Thyroid gland (tissue), 4 donors: ENCODE measurements around the gene ASCL5. TPM values are rescaled to one million over a fixed set of nuclear protein-coding genes. Genes with fewer than 3 reads are reported as not detected.

Experiments used
- DNase-seq, 2 donors: peaks; one replicate each; pipeline ENCODE4 v3.0.0-alpha.2; 2019
- H3K27ac ChIP-seq, 3 donors: fragments of 200-600 bp; sonication (generic); 1 replicate in 2 of 3; 2 replicates in 1 of 3; pipeline ENCODE4 v1.5.1; 2016 to 2019; ENCODE audit warnings: mild to moderate bottlenecking in 1 of 3, moderate library complexity in 1 of 3
- H3K27me3 ChIP-seq: fragments of 200-600 bp; sonication (generic); one replicate; pipeline ENCODE4 v1.5.1; 2019
- H3K36me3 ChIP-seq, 2 donors: fragments of 200-600 bp; sonication (generic); one replicate each; pipeline ENCODE4 v1.5.1; 2016 to 2019
- H3K4me1 ChIP-seq, 2 donors: fragments of 200-600 bp; sonication (generic); one replicate each; pipeline ENCODE4 v1.5.1; 2017 to 2019
- H3K4me3 ChIP-seq, 3 donors: fragments of 200-600 bp; sonication (generic); replicated peaks in 1 of 3; 1 replicate in 2 of 3; 2 replicates in 1 of 3; pipeline ENCODE4 v1.5.1; 2016; ENCODE audit warnings: mild to moderate bottlenecking in 1 of 3
- H3K9me3 ChIP-seq: fragments of 200-600 bp; sonication (generic); one replicate; pipeline ENCODE4 v1.5.1; 2017
- CTCF ChIP-seq, 6 experiments: fragments of 200-600 bp in 3 of 6; fragments of 450-650 bp in 3 of 6; sonication (generic) in 3 of 6; IDR thresholded peaks; one replicate each; pipeline ENCODE4 v1.5.1; 2016 to 2019; ENCODE audit warnings: antibody characterized with exemption in 6 of 6, mild to moderate bottlenecking in 2 of 6, inconsistent platforms in 1 of 6, moderate library complexity in 1 of 6
- POLR2A ChIP-seq, 2 donors: fragments of 450-650 bp; IDR thresholded peaks; one replicate each; pipeline ENCODE4 v1.6.1; 2017; ENCODE audit warnings: antibody characterized with exemption in 2 of 2, mild to moderate bottlenecking in 2 of 2, moderate library complexity in 1 of 2
- WGBS, 2 donors: methylation state at CpG; one replicate each; pipeline ENCODE4 v1.1.5; 2017; 5-methylcytosine and 5-hydroxymethylcytosine counted together
- intact Hi-C: fragments of 100-400 bp; cut with DNase I; formaldehyde crosslinking; loops from one replicate; pipeline ENCODE4 v1.15.1; 2023
- total RNA-seq, 4 donors: library from RNA; depleted of rRNA; stranded (reverse); fragments of >200 nt; gene quantifications; one replicate each; pipeline ENCODE4 v1.2.3, GENCODE V29; 2016

Gene ASCL5
- total RNA-seq, 4 donors from 2014 or later = not detected

DNA sequence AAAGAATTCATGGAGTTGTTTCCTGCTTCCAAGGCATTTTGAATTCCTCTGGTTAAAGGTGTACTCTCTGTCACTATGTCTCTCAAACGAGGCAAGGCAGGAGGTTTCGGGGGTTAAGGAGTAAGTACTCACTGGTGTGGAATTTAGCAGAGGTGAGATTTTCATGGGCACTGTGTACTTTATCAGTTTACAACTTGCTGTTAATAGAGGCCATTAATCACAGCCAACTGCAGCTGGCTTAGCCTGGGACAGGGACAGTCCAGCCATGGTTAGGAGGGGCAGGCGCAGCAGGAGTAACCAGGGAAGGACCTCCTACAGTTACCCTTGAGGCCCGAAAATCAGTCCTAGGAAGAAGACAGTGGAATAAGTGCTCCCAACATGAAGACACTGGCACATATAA is 45.3 kb upstream of the ASCL5 start:
- intact Hi-C loops = no loop called here
- Histone ChIP-seq H3K4me3 (no peak overlapping the region), H3K27ac (no peak overlapping the region), H3K27me3 (no peaks in the 10 kb centered on the region), H3K36me3 (no peaks in the 10 kb centered on the region), H3K9me3 (no peaks in the 10 kb centered on the region), H3K4me1 (peaks cover 0 to 12% of the 10 kb centered on the region in 2 donors)
- no peak for DNase-seq
- WGBS, 2 donors = 90 to 92% methylated on average over 4 of the region's 4 CpGs
- TF ChIP-seq CTCF (IDR thresholded peaks at IDR 0.05) = no peak
- TF ChIP-seq POLR2A (IDR thresholded peaks at IDR 0.05) = no peak

DNA sequence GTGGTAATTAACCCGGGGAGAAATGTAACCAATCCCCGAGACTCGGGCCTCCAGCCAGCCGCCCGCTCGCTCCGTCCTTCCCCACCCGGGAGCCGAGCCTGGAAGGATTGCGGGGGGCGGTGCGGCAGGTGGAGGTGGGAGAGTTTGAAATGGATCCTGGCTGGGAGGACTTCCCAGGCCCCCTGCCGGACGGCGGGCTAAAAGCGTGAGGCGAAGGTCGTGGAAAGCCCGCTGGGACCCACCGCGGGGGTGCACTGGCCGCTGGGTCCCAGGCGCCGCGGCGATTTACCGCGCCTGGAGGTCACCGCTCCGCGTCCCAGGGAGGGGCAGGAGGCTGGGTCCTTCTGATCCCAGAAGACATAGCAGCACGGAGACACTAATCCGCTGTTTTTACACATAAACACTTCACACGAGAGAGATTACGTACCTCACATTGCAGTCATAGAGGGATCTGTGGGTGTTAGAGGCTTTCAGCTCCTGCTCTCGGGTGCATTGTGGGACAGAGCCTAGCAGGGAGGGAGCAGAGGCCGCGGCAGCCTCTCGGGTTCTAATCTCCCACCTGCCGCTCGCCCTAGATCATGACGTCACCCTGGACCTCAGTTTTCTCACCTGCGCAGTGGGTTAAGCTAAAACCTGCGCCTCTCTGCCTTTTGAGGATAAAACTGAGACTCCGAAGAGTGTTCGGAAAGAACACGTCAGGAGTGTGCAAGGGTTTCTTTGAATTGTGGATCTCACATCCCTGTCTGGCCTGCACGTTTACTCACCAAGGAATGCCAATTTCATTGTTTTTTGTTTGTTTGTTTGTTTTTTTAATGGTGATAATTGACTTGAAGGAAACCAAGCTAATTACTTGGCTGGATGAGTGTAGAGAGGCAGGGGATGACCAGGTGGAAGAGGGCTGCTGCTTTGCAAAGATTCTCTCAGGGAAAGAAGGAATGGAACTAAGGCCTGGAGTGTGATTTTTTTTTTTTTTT is 44.4 kb upstream of the ASCL5 start:
- intact Hi-C loops = no loop called here
- peak in 1 of 2 donors; percentile 40 for DNase-seq
- 12 to 18% methylated on average over 26 to 35 of the region's 48 CpGs for WGBS, 2 donors

DNA sequence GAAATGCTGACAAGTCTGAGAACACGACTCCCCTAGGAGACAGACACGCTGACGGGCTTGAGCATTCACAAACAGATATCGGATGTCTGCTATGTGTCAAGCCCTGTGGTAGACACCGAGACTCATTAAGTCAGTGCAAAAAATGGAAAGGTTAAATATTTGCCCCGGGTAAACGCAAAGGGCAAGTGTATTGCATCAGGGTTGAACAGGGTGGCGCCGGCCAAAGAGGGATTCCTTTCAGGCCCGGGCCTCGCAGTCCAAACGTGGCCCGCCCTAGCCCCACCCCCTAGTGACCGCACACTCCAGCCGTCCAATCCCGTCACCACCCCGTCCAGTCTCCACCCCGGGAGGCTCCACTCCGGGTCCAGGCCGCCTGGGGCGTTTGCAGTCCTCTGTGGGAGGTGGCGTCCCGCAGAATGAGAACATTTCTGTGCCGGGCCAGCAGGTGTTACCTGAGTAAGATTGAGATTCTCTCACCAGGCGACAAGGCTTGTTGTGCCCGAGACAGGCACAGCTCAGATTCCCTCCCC is 43.6 kb upstream of the ASCL5 start:
- Histone ChIP-seq H3K27me3 (no peaks in the 10 kb centered on the region), H3K27ac (peak overlapping the region; percentile 77 to 90 (median 86)), H3K4me3 (peak overlapping the region in 2 of 3 donors; percentile 41 to 64), H3K9me3 (no peaks in the 10 kb centered on the region), H3K36me3 (no peaks in the 10 kb centered on the region), H3K4me1 (peaks cover 0 to 12% of the 10 kb centered on the region in 2 donors)
- intact Hi-C loops = no loop called here
- DNase-seq = peak; percentile 97 to 98
- TF ChIP-seq CTCF (IDR thresholded peaks at IDR 0.05) (no peak), POLR2A (IDR thresholded peaks at IDR 0.05) (peak in 1 of 2 donors; percentile 85)
- 12 to 16% methylated on average over 22 to 26 of the region's 26 CpGs for WGBS, 2 donors

More for the DNA sequence above, 44.4 kb upstream of the ASCL5 start:
- peak in 5 of 6 experiments; percentile 18 to 49 (median 28) for TF ChIP-seq CTCF (IDR thresholded peaks at IDR 0.05)
- TF ChIP-seq POLR2A (IDR thresholded peaks at IDR 0.05) = no peak
- peak overlapping the region; percentile 77 to 90 (median 86) for H3K27ac ChIP-seq
- H3K27me3 ChIP-seq = no peaks in the 10 kb centered on the region
- H3K4me1 ChIP-seq = peaks cover 0 to 12% of the 10 kb centered on the region in 2 donors
- no peaks in the 10 kb centered on the region for H3K36me3 ChIP-seq
- H3K4me3 ChIP-seq = peak overlapping the region in 2 of 3 donors; percentile 41 to 64
- no peaks in the 10 kb centered on the region for H3K9me3 ChIP-seq

GRCh38 chr1:201169971-201170532 is 43.1 kb upstream of the ASCL5 start:
- peaks cover 0 to 12% of the 10 kb centered on the region in 2 donors for H3K4me1 ChIP-seq
- H3K9me3 ChIP-seq = no peaks in the 10 kb centered on the region
- no peak for DNase-seq
- no peaks in the 10 kb centered on the region for H3K36me3 ChIP-seq
- intact Hi-C loops = no loop called here
- H3K4me3 ChIP-seq = no peak overlapping the region
- H3K27me3 ChIP-seq = no peaks in the 10 kb centered on the region
- H3K27ac ChIP-seq = peak overlapping the region; percentile 2 to 86 (median 62)
- WGBS, 2 donors = 87% methylated on average over 2 of the region's 2 CpGs
- no peak for TF ChIP-seq CTCF (IDR thresholded peaks at IDR 0.05)
- TF ChIP-seq POLR2A (IDR thresholded peaks at IDR 0.05) = no peak
